ENCODE measurements around the gene CLMN.

Gene CLMN

DNA sequence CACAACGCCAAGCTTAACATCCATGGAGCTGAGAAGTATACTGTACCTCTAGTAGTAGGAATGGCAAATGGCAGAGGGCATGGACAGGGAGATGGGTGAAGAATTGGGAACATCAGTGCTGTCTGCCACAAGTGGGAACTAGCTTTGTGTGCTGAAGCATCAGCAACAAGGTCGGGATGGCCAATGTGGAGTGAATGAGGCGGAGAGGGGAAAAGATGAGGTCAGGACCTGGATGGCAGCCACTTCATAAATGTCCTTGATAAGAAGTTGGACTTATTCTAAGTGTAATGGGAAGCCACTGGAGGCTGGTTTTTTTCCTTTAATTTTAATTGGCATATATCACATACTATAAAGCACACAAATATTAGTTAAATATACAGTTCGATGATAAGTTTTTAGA lies 21.9 kb upstream of the CLMN start:
- no peaks in the 10 kb centered on the region for H3K36me3 ChIP-seq (ENCODE audit: insufficient read depth, low read length)
- no peaks in the 10 kb centered on the region for H3K79me2 ChIP-seq (ENCODE audit: control insufficient read depth, insufficient read depth, low read length, unreplicated experiment)
- peaks cover 17% of the 10 kb centered on the region for H3K27me3 ChIP-seq (ENCODE audit: insufficient read depth, low read length)
- H3K4me1 ChIP-seq (ENCODE audit: control insufficient read depth, insufficient read depth, low read length, unreplicated experiment) = no peaks in the 10 kb centered on the region
- no peak overlapping the region for H3K4me3 ChIP-seq (ENCODE audit: low read depth, low read length)
- no peak overlapping the region for H2AFZ ChIP-seq (ENCODE audit: low read length, unreplicated experiment)
- no peak overlapping the region for H3K27ac ChIP-seq (ENCODE audit: low read depth, low read length)

DNA sequence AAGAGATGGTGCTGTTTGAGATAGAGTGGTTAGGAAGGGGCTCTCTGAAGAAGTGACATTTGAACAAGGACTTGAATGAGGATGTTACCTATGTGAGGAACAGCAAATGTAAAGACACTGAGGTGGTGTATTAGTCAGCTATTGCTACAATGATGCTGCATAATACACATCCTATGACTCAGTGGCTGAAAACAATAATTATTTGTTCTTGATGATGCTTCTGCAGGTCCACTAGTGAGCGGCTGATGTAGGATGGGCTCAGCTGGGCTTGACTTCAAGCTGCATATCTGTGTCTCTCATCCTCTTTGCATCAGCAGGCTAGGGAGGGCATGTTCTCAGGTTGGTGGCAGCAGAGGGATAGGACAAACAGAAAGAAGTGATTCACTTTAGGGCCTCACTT lies 21.4 kb upstream of the CLMN start:
- no peak overlapping the region for H3K27ac ChIP-seq (ENCODE audit: low read depth, low read length)
- H3K4me1 ChIP-seq (ENCODE audit: control insufficient read depth, insufficient read depth, low read length, unreplicated experiment) = no peaks in the 10 kb centered on the region
- H3K79me2 ChIP-seq (ENCODE audit: control insufficient read depth, insufficient read depth, low read length, unreplicated experiment) = no peaks in the 10 kb centered on the region
- peaks cover 22% of the 10 kb centered on the region for H3K27me3 ChIP-seq (ENCODE audit: insufficient read depth, low read length)
- no peak overlapping the region for H3K4me3 ChIP-seq (ENCODE audit: low read depth, low read length)
- no peak overlapping the region for H2AFZ ChIP-seq (ENCODE audit: low read length, unreplicated experiment)
- H3K36me3 ChIP-seq (ENCODE audit: insufficient read depth, low read length) = no peaks in the 10 kb centered on the region

DNA sequence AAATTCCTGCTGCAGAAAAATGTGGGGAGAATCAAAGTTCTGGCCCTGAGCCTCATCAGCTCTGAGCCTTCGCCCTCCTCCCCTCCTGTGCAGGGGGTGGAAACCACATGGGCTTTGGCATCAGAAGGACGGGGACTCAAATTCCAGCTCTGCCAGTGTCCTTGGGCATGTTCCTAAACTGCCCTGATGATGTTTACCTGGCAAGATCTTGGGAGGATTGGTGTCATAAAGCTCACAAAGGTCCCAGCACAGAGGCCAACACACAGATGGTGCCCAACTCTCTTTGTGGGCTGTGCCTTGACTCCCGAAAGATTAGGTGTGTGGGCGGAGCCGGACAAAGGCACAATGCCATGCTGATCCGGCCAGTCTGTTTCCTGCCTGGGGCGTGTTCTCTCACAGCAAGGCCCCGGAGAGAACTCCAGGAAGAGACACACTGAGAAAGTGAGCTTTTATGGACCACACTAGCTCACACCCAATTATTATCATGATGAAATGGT lies 20.5 kb upstream of the CLMN start:
- H3K79me2 ChIP-seq (ENCODE audit: control insufficient read depth, insufficient read depth, low read length, unreplicated experiment) = no peaks in the 10 kb centered on the region
- peaks cover 29% of the 10 kb centered on the region for H3K27me3 ChIP-seq (ENCODE audit: insufficient read depth, low read length)
- no peak overlapping the region for H2AFZ ChIP-seq (ENCODE audit: low read length, unreplicated experiment)
- no peaks in the 10 kb centered on the region for H3K4me1 ChIP-seq (ENCODE audit: control insufficient read depth, insufficient read depth, low read length, unreplicated experiment)
- H3K27ac ChIP-seq (ENCODE audit: low read depth, low read length) = no peak overlapping the region
- H3K36me3 ChIP-seq (ENCODE audit: insufficient read depth, low read length) = no peaks in the 10 kb centered on the region
- no peak overlapping the region for H3K4me3 ChIP-seq (ENCODE audit: low read depth, low read length)

DNA sequence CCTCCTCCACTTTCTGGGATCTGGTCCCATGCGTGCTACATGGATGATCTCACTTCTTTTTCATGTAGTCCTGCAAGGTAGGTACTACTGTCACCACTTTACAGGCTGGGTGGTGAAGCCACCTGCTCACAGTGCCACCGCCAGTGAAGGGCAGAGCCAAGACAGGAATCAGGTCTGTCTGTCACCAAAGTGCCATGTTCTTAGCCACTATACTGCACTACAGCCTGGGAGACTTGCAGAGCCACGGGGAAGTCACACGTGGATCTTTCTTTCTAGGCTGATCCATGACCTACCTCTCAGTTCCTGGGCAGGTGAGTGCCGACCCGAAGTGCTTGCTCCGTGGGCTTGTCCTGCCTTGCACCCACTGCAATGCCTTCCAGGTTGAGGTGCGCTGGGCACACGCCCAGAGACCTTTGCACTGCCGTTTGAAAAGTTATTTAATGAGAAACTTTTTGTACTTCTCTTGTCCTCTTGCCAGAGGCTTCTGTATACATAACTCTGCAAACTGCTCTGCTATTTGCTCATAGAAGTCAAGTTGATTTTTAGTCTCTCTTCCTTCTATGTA lies 19.7 kb upstream of the CLMN start:
- H3K4me3 ChIP-seq (ENCODE audit: low read depth, low read length) = no peak overlapping the region
- H3K4me1 ChIP-seq (ENCODE audit: control insufficient read depth, insufficient read depth, low read length, unreplicated experiment) = no peaks in the 10 kb centered on the region
- peaks cover 31% of the 10 kb centered on the region for H3K27me3 ChIP-seq (ENCODE audit: insufficient read depth, low read length)
- H3K79me2 ChIP-seq (ENCODE audit: control insufficient read depth, insufficient read depth, low read length, unreplicated experiment) = no peaks in the 10 kb centered on the region
- no peaks in the 10 kb centered on the region for H3K36me3 ChIP-seq (ENCODE audit: insufficient read depth, low read length)
- no peak overlapping the region for H2AFZ ChIP-seq (ENCODE audit: low read length, unreplicated experiment)
- no peak overlapping the region for H3K27ac ChIP-seq (ENCODE audit: low read depth, low read length)

DNA sequence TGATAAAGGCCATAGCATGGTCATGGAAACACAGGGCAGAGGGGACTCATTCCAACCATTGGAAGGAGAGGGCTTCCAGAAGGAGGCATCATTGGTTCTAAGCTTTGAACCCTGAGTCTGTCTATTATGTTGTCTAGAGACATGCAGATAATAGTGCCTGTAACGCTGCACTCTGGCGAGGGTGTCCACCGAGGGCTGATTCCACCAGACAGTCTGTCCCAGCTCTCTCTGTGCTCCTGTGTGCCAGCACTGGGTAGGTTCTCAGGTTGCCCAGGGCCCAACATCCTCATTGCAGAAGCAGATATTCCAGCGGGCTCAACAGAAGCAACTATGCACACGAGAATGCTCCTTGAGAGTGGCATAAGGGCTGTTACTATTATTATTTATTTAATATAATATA lies 18.7 kb upstream of the CLMN start:
- Histone ChIP-seq H3K27ac (ENCODE audit: low read depth, low read length) (no peak overlapping the region), H3K36me3 (ENCODE audit: insufficient read depth, low read length) (no peaks in the 10 kb centered on the region)

DNA sequence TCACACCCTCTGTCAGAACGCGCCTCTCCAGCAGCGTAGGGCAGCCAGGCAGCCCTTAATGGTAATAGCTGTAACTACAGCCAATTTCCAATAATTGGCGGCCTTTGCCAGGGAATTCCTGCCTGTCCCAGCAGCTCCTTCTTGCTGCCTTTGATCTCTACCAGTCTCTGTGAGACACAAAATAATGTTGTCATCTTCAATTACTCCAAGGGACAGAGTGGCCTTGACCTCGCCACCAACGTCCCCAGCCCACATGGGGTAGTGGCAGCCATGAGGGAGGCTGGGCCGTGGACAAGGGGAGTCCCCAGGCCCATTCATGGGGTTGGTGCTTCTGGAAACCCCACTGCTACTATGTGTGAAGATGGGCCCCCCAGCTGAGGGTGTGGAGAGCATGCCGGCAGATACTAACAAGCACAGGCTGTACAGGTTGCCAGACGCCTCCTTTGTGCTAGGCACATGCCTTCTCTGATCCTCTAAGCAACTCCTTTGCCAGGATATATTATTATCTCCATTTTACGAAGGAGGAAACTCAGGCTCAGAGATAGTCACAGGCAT lies 17.4 kb upstream of the CLMN start:
- H3K4me3 ChIP-seq (ENCODE audit: low read depth, low read length) = no peak overlapping the region
- no peak overlapping the region for H3K27ac ChIP-seq (ENCODE audit: low read depth, low read length)
- H2AFZ ChIP-seq (ENCODE audit: low read length, unreplicated experiment) = no peak overlapping the region
- no peaks in the 10 kb centered on the region for H3K79me2 ChIP-seq (ENCODE audit: control insufficient read depth, insufficient read depth, low read length, unreplicated experiment)
- H3K36me3 ChIP-seq (ENCODE audit: insufficient read depth, low read length) = no peaks in the 10 kb centered on the region
- no peaks in the 10 kb centered on the region for H3K4me1 ChIP-seq (ENCODE audit: control insufficient read depth, insufficient read depth, low read length, unreplicated experiment)
- H3K27me3 ChIP-seq (ENCODE audit: insufficient read depth, low read length) = peaks cover 31% of the 10 kb centered on the region

More for the DNA sequence above, 18.7 kb upstream of the CLMN start:
- no peaks in the 10 kb centered on the region for H3K79me2 ChIP-seq (ENCODE audit: control insufficient read depth, insufficient read depth, low read length, unreplicated experiment)
- H3K4me1 ChIP-seq (ENCODE audit: control insufficient read depth, insufficient read depth, low read length, unreplicated experiment) = no peaks in the 10 kb centered on the region
- H2AFZ ChIP-seq (ENCODE audit: low read length, unreplicated experiment) = no peak overlapping the region
- peaks cover 31% of the 10 kb centered on the region for H3K27me3 ChIP-seq (ENCODE audit: insufficient read depth, low read length)
- no peak overlapping the region for H3K4me3 ChIP-seq (ENCODE audit: low read depth, low read length)

DNA sequence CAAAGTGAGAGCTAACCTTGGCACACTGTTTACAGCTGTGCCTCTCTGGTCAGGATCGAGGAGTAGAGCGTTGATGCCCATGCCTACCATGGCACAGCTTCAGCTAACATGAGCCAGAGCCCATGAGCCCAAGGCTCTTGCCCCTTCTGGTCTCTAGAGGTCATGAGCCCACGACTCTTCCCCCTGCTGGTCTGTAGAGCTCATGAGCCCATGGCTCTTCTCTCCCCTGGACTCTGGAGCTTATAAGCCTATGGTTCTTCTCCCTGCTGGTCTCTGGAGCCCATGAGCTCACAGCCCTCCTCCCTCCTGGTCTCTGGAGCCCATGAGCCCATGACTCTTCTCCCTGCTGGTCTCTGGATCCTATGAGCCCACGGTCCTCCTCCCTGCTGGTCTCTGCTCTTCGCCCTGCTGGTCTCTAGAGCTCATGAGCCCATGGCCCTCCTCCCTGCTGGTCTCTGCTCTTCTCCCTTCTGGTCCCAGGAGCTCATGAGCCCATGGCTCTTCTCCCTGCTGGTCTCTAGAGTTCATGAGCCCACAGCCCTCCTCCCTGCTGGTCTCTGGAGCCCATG lies 16.6 kb upstream of the CLMN start:
- Histone ChIP-seq H3K4me3 (ENCODE audit: low read depth, low read length) (no peak overlapping the region), H3K27me3 (ENCODE audit: insufficient read depth, low read length) (peaks cover 31% of the 10 kb centered on the region), H3K4me1 (ENCODE audit: control insufficient read depth, insufficient read depth, low read length, unreplicated experiment) (no peaks in the 10 kb centered on the region), H2AFZ (ENCODE audit: low read length, unreplicated experiment) (no peak overlapping the region), H3K27ac (ENCODE audit: low read depth, low read length) (no peak overlapping the region), H3K36me3 (ENCODE audit: insufficient read depth, low read length) (no peaks in the 10 kb centered on the region), H3K79me2 (ENCODE audit: control insufficient read depth, insufficient read depth, low read length, unreplicated experiment) (no peaks in the 10 kb centered on the region)

DNA sequence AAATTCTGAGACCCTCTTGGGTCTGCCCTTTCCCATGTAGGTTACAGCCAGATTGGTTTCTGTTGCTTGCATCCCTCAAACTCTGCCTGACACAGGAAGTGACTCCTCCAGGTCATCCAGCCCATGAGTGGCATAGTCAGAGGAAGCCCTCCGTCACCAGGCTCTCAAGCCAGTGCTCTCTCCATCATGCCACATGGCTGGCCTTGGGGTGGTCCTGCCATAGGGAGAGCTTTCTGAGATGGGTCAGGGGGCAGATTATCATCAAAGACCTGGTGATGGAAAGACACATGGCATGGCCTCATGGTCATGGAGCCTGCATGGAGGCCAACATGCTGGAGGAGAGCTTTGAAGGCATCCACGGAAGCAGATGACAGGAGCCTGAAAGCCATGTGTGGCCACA lies 15.4 kb upstream of the CLMN start:
- Histone ChIP-seq H3K79me2 (ENCODE audit: control insufficient read depth, insufficient read depth, low read length, unreplicated experiment) (no peaks in the 10 kb centered on the region), H3K4me3 (ENCODE audit: low read depth, low read length) (no peak overlapping the region), H3K36me3 (ENCODE audit: insufficient read depth, low read length) (no peaks in the 10 kb centered on the region), H3K27ac (ENCODE audit: low read depth, low read length) (no peak overlapping the region), H3K4me1 (ENCODE audit: control insufficient read depth, insufficient read depth, low read length, unreplicated experiment) (no peaks in the 10 kb centered on the region), H2AFZ (ENCODE audit: low read length, unreplicated experiment) (no peak overlapping the region), H3K27me3 (ENCODE audit: insufficient read depth, low read length) (peaks cover 31% of the 10 kb centered on the region)

DNA sequence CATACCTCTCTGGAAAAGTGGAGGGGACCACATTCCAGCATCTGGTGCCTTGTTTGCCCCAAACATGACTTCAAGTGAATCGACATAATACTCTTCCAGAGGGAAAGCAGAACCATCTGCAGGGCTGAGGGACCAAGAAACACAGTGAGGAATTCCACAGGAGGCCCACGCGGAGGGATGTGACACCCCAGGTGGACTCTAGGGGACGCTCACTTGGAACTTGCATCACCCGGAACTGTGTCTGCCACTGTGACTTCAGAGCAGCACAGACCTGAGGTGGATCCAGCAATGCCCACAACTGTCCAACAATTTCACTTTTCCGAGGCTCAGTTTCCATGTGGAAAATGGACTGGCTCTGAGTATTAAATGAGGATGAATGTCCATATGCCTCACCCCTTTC lies 14.3 kb upstream of the CLMN start:
- Histone ChIP-seq H3K79me2 (ENCODE audit: control insufficient read depth, insufficient read depth, low read length, unreplicated experiment) (no peaks in the 10 kb centered on the region), H3K4me1 (ENCODE audit: control insufficient read depth, insufficient read depth, low read length, unreplicated experiment) (no peaks in the 10 kb centered on the region)

DNA sequence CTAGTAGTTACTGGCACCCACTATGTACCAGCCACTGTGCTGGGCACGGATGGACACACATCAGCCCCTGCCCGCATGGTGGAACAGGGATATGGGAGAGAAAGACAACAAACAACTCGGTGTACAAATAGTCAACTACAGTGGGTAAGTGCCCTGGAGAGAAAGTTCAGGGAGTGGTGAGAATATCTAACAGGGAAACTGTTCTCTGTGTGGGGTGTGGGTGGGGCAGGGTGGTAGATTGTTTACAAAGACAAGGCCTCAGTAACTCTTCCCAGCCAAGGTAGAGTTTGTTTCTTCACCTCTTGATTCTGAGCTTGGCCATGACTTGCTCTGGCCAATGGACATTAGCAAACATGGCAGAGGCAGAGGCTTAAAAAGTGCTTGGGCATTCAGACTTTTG lies 12.9 kb upstream of the CLMN start:
- H3K79me2 ChIP-seq (ENCODE audit: control insufficient read depth, insufficient read depth, low read length, unreplicated experiment) = no peaks in the 10 kb centered on the region
- H3K27me3 ChIP-seq (ENCODE audit: insufficient read depth, low read length) = peaks cover 24% of the 10 kb centered on the region
- H3K4me1 ChIP-seq (ENCODE audit: control insufficient read depth, insufficient read depth, low read length, unreplicated experiment) = no peaks in the 10 kb centered on the region
- no peak overlapping the region for H3K4me3 ChIP-seq (ENCODE audit: low read depth, low read length)
- no peak overlapping the region for H2AFZ ChIP-seq (ENCODE audit: low read length, unreplicated experiment)
- no peak overlapping the region for H3K27ac ChIP-seq (ENCODE audit: low read depth, low read length)
- H3K36me3 ChIP-seq (ENCODE audit: insufficient read depth, low read length) = no peaks in the 10 kb centered on the region

More for the DNA sequence above, 14.3 kb upstream of the CLMN start:
- H3K36me3 ChIP-seq (ENCODE audit: insufficient read depth, low read length) = no peaks in the 10 kb centered on the region
- no peak overlapping the region for H3K4me3 ChIP-seq (ENCODE audit: low read depth, low read length)
- H3K27me3 ChIP-seq (ENCODE audit: insufficient read depth, low read length) = peaks cover 31% of the 10 kb centered on the region
- H2AFZ ChIP-seq (ENCODE audit: low read length, unreplicated experiment) = no peak overlapping the region
- no peak overlapping the region for H3K27ac ChIP-seq (ENCODE audit: low read depth, low read length)

DNA sequence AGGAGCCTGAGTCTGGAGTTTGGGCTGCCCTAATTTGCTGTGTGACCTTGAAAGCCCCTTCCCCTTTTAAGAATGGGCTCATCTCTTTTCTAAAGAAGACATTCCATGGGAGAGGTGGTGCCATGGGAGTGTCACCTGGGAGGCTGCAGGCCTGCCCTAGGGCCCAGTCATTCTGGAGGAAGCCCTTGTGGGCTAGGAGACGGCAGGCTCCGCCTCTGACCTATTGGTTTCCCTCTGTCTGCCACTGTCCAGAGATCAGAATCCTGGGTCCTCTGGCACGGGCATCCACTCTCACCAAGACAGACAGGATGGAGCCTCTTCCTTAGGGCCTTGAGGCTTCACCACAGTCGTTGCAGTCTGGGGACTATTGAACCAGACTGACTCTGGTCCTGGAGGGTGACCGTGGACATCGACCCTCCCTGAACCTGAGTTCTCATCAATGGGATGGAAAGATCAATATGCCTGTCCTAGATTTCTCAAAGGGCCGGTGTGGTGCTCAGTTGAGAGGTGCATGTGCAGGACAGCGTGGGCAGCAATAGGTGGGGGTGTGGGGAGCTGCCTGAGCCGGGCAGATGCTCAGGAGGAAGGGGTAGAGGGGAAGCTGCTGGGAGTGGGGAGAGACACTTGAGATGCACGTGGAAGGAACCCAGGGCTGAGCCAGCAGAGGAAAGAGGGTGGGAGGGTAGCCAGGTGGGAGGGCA lies 12.2 kb upstream of the CLMN start:
- H3K27ac ChIP-seq (ENCODE audit: low read depth, low read length) = no peak overlapping the region
- no peaks in the 10 kb centered on the region for H3K4me1 ChIP-seq (ENCODE audit: control insufficient read depth, insufficient read depth, low read length, unreplicated experiment)
- no peak overlapping the region for H3K4me3 ChIP-seq (ENCODE audit: low read depth, low read length)
- H3K79me2 ChIP-seq (ENCODE audit: control insufficient read depth, insufficient read depth, low read length, unreplicated experiment) = no peaks in the 10 kb centered on the region
- peaks cover 17% of the 10 kb centered on the region for H3K27me3 ChIP-seq (ENCODE audit: insufficient read depth, low read length)
- H3K36me3 ChIP-seq (ENCODE audit: insufficient read depth, low read length) = no peaks in the 10 kb centered on the region
- H2AFZ ChIP-seq (ENCODE audit: low read length, unreplicated experiment) = no peak overlapping the region
